GM21381 (cell line): Measurements from ENCODE around the gene AFTPH.
A peak's percentile ranks its signal among the peaks of the same experiment; 100 is the strongest.

Experiments used
- ATAC-seq: cut with Tn5 transposase; IDR thresholded peaks from one replicate; pipeline ENCODE4 v1.9.1; 2021; ENCODE audit warnings: mild to moderate bottlenecking, moderate library complexity; ENCODE audit not compliant: unreplicated experiment

AFTPH gene

GRCh38 chr2:64586883-64587481, 62.9 kb downstream of the AFTPH start:
- ATAC-seq: no peak

- ATAC-seq: no peak
Observed at GRCh38 chr2:64587561-64587960, 63.4 kb downstream of the AFTPH start.

- ATAC-seq: no peak
Observed at GRCh38 chr2:64591188-64591587, 67.1 kb downstream of the AFTPH start.

DNA sequence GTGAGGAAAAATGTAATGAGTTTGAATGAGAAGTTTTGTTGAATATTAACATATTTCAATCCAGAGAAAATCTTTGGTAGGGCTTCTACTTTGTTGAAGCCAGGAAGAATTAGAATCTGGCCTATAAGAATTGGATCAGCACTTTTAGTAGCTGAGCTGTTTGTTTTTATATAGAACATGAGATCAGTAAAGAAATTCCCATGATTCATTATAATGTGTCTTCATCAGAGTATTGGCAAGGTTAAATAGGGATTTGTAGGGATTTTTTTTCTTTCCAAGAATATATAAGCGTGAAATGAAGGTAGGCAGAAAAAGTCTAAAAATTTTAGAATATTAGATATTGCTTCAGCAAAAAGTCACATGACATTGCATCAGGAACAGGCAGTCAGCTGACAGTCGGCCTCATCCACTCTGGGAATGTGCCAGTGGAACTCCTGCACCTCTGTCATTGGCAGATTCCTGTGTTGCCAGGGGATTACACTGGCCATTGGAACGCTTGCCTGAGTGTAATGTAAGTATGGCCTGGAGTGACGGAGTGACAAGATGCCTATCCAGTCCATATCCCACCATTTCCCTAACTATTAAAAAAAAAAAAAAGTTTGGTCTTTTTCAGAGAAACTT, 69.0 kb downstream of the AFTPH start:
- ATAC-seq: no peak

GRCh38 chr2:64594226-64594989, 70.3 kb downstream of the AFTPH start:
- no peak for ATAC-seq

GRCh38 chr2:64595397-64596176, 71.5 kb downstream of the AFTPH start:
- ATAC-seq: no peak

GRCh38 chr2:64598226-64598625, 74.1 kb downstream of the AFTPH start:
- no peak for ATAC-seq

DNA sequence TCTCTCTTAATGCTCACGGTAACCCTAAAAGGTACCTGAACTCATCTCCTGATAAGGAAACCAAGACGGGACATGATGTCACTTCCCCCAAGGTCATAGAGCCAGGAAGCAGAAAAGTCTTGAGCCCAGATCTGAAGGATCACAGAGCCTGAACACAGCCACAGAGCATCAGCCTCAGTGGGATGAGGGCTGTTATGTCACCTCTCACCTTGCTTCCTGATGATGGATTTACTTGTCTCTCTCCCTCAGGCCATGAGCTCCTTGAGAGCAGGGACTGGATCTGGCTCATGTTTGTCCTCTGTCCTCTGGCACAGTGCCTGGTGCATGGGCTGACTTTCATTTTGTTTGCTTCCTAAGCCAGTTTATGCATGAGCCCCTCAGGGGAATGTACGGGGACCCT, 75.3 kb downstream of the AFTPH start:
- ATAC-seq: no peak

GRCh38 chr2:64601034-64601754, 77.1 kb downstream of the AFTPH start:
- no peak for ATAC-seq

DNA sequence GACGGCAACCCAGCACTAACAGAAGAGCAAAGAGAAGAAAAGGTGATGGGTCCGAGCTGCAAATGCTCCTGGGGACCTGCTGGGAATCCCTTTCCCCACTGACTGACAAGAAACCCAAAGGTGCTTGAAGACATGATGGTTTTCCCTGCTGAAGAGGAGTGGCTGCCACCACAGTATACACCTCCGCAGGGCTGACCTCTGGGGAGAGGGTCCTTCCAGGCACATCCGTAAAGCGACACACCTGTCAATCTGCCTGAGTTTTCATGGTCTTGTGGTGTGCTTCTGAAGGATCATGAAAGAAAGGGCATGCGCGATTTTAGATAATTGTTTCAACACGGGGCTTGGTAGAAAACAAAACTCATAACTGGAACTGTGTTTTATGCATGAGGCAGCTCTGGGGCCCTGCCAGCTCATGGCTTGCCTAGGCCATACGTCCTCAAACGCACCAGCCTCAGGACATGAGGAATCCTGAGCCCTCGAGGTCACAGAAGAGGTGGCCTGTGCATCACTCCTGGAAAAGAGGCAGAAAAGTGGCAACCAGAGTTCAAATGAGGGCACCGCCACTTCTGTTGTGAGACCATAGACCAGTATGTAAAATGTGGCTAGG, 77.8 kb downstream of the AFTPH start:
- no peak for ATAC-seq

DNA sequence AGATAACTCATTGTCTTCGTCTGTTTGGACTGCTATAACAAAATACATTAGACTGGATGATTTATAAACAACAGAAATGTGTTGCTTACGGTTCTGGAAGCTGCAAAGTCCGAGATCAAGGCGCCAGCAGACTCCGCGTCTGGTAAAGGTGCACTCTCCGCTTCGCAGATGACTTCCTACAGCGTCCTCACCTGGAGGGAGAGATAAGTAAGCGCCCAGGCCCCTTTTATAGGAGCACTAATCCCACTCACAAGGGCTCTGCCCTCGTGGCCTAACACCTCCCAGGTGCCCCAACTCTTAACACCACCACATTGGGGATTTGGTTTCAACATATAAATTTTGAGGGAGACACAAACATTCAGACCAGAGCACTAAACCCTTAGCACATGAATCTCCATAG, 78.3 kb downstream of the AFTPH start:
- ATAC-seq: no peak

DNA sequence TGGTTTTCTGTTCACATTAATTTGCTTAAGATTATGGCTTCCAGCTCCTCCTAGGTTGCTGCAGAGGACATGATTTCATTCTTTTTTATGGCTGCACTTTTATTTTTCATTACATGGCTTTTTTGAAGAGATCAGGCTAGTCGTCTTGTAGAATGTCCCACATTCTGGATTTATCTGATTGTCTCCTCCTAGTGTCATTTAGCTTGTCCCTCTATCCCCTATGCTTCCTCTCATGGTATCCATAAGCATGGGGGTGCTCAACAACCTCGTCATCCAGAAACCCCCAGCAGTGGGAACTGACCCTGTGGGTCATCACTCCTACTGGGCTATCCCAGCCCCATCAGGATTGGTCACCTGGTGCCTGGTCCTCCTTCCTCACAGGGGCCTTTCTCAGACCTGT, 80.0 kb downstream of the AFTPH start:
- no peak for ATAC-seq

GRCh38 chr2:64605026-64605471, 80.9 kb downstream of the AFTPH start:
- ATAC-seq: no peak

DNA sequence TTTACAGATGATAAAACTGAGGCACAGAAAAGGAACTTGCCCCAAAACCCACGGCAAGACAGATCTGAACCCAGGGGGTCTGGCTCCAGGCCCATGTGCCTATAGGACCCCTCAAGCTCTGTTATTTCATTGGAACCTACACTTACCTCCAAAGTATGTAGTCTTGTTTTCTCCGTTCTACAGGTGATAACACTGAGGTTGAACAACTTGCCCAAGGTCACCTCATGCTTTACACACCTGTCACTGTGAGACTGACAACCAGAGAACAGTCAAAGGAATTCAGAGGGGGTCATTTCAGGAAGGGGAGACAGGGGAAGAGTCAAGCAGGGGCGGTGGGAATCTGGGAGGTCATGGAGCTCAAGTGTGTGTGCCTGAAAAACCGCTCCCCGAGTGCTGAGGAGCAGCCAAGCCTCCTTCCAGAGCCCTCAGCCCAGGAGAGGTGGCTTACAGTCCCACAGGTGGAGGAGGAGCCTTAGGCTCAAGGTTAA, 81.9 kb downstream of the AFTPH start:
- ATAC-seq: no peak

DNA sequence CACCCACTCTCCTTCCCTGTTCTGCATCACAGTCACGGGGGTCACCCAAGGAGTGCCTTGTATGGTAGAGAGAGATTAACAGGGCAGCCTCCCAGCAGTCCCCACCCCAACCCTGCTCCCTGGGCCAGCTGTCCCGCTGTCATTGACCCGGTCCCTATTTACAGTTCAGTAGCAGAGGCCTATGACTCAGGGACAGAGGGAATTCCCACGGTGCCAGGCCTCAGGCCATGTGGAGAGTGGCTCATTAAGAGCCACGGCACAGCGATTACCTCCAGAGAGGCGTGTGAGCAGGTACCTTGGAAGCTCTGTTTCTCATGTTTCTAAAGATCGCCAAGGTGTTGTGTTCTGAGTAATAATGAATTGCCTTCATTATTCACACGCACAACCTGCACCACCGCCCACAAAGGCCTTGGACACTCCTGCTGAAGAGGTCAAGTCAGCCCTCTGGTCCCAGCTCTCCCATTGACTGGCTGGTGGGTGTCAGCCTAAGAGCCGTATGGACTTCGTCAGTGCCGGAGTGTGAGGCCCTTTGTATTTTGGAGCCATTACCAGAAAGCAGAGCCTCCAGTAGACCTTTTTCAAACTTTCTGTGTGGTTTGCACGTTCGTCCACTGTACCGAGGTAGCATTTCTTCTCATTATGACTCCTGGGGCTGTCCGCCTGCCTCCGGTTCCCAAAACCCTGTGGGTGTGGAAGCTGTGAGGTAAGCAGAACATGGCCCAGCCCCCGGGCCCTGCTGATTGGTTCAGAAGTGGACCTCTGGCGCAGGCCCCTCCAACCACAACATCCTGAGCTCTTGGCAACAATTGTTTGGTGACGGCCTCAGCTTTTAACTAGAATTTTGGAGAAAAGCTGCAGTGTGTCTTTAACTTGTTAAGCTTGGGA, 82.6 kb downstream of the AFTPH start:
- peak; percentile 82 for ATAC-seq

DNA sequence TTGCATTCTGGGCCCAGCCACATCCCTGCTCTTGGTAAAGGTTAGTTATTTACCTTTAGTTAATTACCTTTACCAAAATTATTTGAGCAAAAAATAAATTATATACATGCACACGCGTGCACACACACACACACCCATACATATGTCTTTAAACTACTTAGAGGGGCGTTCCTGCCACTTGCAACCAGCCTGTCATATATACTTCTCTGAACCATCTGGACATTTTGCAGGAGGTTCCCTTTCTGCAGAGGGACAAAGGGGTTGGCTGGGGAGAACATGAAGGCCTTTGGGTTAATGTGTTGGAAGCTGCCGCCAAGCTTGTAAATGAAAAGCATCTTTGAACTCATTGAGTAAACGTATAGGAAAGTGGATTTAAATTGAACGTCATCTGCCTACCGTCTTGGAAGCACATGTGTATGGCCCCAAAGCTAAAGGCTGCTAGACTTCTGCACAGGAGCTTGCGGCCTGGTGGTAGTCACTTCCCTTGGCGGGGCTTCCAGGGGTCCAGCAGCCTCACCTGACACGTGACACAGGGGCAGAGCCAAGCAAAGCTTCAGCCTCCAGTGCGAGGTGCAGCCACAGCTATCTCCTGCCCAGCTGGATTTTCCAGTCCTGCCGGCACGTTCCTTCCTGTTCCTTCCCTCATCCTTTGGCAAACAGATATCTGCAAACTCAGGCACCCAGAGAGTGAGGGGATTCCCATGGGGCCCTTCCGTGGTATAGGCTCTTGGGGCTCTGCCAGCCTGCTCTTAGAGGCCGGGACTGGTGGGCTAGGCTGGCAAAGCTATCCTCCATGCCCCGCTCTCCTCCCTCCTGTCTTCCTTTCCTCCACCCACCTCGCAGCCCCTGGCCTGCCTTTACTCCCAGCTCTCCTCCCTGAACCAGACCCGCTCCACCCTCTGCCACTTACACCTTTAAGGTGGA, 83.5 kb downstream of the AFTPH start:
- no peak for ATAC-seq

DNA sequence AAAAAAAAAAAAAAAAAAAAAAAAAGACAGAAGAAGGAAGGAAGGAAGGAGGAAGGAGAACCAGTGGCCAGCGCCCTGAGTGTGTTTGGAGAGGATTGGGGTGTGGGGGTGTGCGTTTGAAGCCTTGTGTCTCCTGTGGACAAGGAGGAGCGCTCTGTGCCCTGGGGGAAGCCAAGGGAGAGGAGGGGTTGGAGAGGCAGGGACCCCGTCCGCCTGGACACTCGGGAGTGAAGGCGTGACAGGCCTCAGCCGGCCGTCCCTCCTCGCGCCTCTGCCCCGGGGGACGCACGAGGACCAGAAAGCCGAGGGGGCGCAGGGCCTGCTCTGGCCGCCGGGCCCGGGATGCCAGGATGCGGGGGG, 84.7 kb downstream of the AFTPH start:
- peak; percentile 0 for ATAC-seq

DNA sequence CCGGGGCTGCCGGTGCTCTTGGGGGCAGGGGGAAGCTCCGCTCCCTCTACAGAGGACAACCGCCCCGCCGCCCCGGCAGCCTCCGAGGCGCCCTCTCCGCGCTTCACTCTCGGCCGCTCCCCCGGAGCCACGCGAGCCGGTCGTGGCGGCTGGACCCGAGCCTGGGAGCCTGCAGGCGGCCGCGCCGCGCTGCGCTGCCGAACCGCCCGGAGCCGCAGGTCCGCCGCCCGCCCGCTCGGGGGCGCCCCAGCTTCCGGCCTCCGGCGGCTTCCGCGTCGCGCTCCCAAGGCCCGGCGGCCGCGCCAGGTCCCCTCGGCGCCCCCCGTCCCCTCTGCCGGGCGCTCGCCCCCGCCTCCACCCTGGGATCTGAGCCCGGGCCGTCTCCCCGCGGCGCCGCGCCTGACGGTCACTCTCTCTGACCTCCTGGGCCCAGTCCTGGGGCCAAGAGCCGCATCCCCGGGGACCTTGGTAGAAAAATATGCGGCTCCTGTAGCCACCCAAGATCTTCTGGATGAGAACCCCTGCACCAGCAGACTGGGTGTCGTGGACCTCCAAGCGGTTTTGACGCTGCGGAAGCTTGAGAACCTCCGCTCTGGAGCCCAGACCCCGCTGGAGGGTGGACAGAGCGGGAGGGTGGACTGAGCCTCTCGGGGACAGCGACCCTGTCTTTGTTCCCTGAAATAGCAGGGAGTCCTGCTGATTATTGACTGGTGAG, 85.3 kb downstream of the AFTPH start:
- peak; percentile 41 for ATAC-seq
